Endodermal cell (in vitro differentiated cells): ENCODE results near the gene DNAJC8. TPM values are rescaled to one million over a fixed set of nuclear protein-coding genes. Genes with fewer than 3 reads are reported as not detected.

Source experiments
- DNase-seq: peaks from one replicate; pipeline ENCODE4 v3.0.0-alpha.2; 2017
- H3K27ac ChIP-seq: 2 replicates; pipeline ENCODE4 v1.5.1; 2013; ENCODE audit warnings: mild to moderate bottlenecking, low read depth, low read length, moderate library complexity
- H3K27me3 ChIP-seq: 2 replicates; pipeline ENCODE4 v1.6.1; 2013; ENCODE audit warnings: mild to moderate bottlenecking, low read length, moderate library complexity; ENCODE audit not compliant: insufficient read depth, control insufficient read depth, poor library complexity, severe bottlenecking
- H3K36me3 ChIP-seq: 2 replicates; pipeline ENCODE4 v1.7.0; 2013; ENCODE audit warnings: mild to moderate bottlenecking, low read length, moderate library complexity; ENCODE audit not compliant: control insufficient read depth, insufficient read depth
- H3K4me1 ChIP-seq: one replicate; pipeline ENCODE4 v1.7.0; 2013; ENCODE audit warnings: low read length; ENCODE audit not compliant: control insufficient read depth, insufficient read depth
- H3K4me3 ChIP-seq: 2 replicates; pipeline ENCODE4 v1.5.1; 2013; ENCODE audit warnings: mild to moderate bottlenecking, low read length, moderate library complexity
- H3K9ac ChIP-seq: 2 replicates; pipeline ENCODE4 v1.6.1; 2013; ENCODE audit warnings: mild to moderate bottlenecking, low read length, moderate library complexity; ENCODE audit not compliant: poor library complexity, severe bottlenecking; ENCODE audit errors: extremely low read depth
- H3K9me3 ChIP-seq: 2 replicates; pipeline ENCODE4 v1.6.1; 2013; ENCODE audit warnings: mild to moderate bottlenecking, low read length, moderate library complexity; ENCODE audit not compliant: control insufficient read depth
- H3K27ac Mint-ChIP-seq: 2 replicates; pipeline ENCODE4 v1.8.0; 2020; ENCODE audit warnings: mixed read lengths
- H3K27me3 Mint-ChIP-seq: 2 replicates; pipeline ENCODE4 v1.8.0; 2021; ENCODE audit warnings: mild to moderate bottlenecking, mixed read lengths; ENCODE audit not compliant: insufficient read depth
- H3K36me3 Mint-ChIP-seq: 2 replicates; pipeline ENCODE4 v1.8.0; 2020; ENCODE audit warnings: low read depth, mixed read lengths
- H3K4me1 Mint-ChIP-seq: 2 replicates; pipeline ENCODE4 v1.8.0; 2020; ENCODE audit warnings: mixed read lengths
- H3K4me3 Mint-ChIP-seq: 2 replicates; pipeline ENCODE4 v1.8.0; 2020; ENCODE audit warnings: mild to moderate bottlenecking, moderate library complexity, mixed read lengths
- H3K9me3 Mint-ChIP-seq: 2 replicates; pipeline ENCODE4 v1.8.0; 2020; ENCODE audit warnings: mild to moderate bottlenecking, mixed read lengths
- WGBS, 2 experiments: methylation state at CpG; one replicate each; pipeline versions ENCODE4 v1.1.5 to v1.1.7; 2013; ENCODE audit warnings: missing lambda C conversion rate in 2 of 2, mixed read lengths in 1 of 2; ENCODE audit not compliant: insufficient coverage in 1 of 2, insufficient read length in 1 of 2; 5-methylcytosine and 5-hydroxymethylcytosine counted together
- total RNA-seq, 2 donors: library from RNA; stranded (reverse); fragmentation: NEBNext Ultra II Directional in 1 of 2; extraction: Animal tissue kit (Norgen Biotek cat#: 25700) in 1 of 2; gene quantifications; 2 replicates in 1 of 2; 3 replicates in 1 of 2; pipeline ENCODE4 v1.2.1, GENCODE V29; 2021
- TF ChIP-seq, protein P1 (sequence below): fragments of 200-600 bp; sonication (generic); conservative IDR thresholded peaks from 2 replicates; pipeline ENCODE4 v1.5.0; 2021; ENCODE audit warnings: antibody characterized with exemption, mild to moderate bottlenecking

Gene DNAJC8
- total RNA-seq, 2 donors from 2014 or later = 122 to 144 TPM

DNA sequence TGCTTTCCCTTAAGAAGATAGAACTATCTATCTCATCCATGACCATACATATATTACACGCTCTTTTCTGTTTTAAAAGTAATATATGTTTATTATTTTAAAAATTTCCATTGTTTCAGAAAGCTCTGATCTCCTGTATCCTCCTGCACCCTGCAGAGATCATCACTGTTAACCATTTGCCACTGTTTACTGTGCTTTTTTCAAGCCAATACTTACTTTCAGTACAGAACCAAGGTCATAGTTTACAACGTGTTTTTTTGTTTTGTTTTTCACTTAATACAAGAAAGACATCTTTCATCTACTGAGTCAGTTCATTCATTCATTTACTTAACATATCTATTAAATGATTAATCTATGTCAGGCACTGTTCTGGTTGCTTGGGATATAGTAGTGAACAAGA lies 36.7 kb upstream of the DNAJC8 start:
- H3K9ac ChIP-seq = no peak overlapping the region
- Mint-ChIP-seq H3K9me3 (no peaks in the 10 kb centered on the region), H3K27me3 (no peaks in the 10 kb centered on the region), H3K4me1 (peaks cover 42% of the 10 kb centered on the region), H3K36me3 (peaks cover 25% of the 10 kb centered on the region), H3K4me3 (no peak overlapping the region), H3K27ac (no peak overlapping the region)
- no peaks in the 10 kb centered on the region for H3K9me3 ChIP-seq
- TF ChIP-seq, protein P1, sequence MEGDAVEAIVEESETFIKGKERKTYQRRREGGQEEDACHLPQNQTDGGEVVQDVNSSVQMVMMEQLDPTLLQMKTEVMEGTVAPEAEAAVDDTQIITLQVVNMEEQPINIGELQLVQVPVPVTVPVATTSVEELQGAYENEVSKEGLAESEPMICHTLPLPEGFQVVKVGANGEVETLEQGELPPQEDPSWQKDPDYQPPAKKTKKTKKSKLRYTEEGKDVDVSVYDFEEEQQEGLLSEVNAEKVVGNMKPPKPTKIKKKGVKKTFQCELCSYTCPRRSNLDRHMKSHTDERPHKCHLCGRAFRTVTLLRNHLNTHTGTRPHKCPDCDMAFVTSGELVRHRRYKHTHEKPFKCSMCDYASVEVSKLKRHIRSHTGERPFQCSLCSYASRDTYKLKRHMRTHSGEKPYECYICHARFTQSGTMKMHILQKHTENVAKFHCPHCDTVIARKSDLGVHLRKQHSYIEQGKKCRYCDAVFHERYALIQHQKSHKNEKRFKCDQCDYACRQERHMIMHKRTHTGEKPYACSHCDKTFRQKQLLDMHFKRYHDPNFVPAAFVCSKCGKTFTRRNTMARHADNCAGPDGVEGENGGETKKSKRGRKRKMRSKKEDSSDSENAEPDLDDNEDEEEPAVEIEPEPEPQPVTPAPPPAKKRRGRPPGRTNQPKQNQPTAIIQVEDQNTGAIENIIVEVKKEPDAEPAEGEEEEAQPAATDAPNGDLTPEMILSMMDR = no peak
- no peak for DNase-seq
- H3K36me3 ChIP-seq = peaks cover 40% of the 10 kb centered on the region
- no peaks in the 10 kb centered on the region for H3K27me3 ChIP-seq
- WGBS, 2 experiments = 89% methylated on average over 1 of the region's 2 CpGs; no CpG with 5 or more reads in 1 of the 2 experiments
- H3K4me1 ChIP-seq = peaks cover 15% of the 10 kb centered on the region
- H3K4me3 ChIP-seq = no peak overlapping the region
- H3K27ac ChIP-seq = no peak overlapping the region

DNA sequence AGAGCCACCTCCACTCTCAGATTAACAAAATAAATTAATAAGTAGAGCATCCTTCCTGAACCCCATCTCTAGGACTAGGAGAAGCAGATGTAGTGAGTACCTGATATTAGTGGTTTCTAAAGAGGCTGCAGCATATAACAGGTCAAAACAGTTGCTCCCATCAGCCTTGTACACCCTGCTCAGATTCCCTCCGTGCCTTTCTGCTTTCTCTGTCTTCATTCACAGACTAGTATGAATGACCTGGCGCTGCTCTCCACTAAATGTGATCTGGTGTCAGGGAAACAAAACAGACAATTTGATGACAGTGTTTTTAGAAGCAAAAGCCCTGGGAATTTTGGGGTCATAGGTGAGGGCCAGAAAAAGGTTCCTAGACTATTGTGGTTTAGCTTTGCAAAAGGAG lies 34.8 kb upstream of the DNAJC8 start:
- H3K36me3 Mint-ChIP-seq = peaks cover 13% of the 10 kb centered on the region
- Histone ChIP-seq H3K4me3 (no peak overlapping the region), H3K4me1 (peaks cover 15% of the 10 kb centered on the region), H3K9ac (no peak overlapping the region), H3K9me3 (no peaks in the 10 kb centered on the region), H3K27ac (no peak overlapping the region), H3K36me3 (peaks cover 22% of the 10 kb centered on the region), H3K27me3 (no peaks in the 10 kb centered on the region)
- no peak for DNase-seq
- H3K4me3 Mint-ChIP-seq = no peak overlapping the region
- H3K27ac Mint-ChIP-seq = no peak overlapping the region
- 90 to 96% methylated on average over 2 of the region's 2 CpGs for WGBS, 2 experiments
- no peaks in the 10 kb centered on the region for H3K27me3 Mint-ChIP-seq
- H3K9me3 Mint-ChIP-seq = no peaks in the 10 kb centered on the region
- peaks cover 49% of the 10 kb centered on the region for H3K4me1 Mint-ChIP-seq
- TF ChIP-seq, protein P1 = no peak

DNA sequence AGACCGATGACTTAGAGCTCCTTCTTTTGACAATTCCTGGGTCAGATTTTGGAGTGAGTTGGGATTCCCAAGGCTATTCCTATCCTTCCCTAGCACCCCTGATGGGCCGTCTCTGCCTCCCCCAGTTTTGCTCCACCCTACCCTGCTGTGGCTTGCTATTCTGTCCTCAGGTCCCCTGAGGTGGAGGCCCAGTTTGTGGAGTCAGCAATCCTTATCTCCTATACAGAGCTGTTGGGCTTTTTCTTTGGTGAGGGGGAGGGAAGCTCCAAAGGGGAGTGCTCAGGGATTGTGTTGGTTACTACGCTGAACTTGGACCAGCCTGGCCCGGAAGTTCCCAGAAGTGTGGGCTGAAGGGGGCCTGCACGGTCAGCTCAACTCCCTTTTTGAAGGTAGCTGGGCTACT lies 34.1 kb upstream of the DNAJC8 start:
- Histone ChIP-seq H3K36me3 (peaks cover 15% of the 10 kb centered on the region), H3K27ac (no peak overlapping the region), H3K9ac (no peak overlapping the region), H3K9me3 (no peaks in the 10 kb centered on the region), H3K4me3 (no peak overlapping the region), H3K4me1 (peaks cover 15% of the 10 kb centered on the region), H3K27me3 (no peaks in the 10 kb centered on the region)
- Mint-ChIP-seq H3K4me1 (peaks cover 49% of the 10 kb centered on the region), H3K9me3 (no peaks in the 10 kb centered on the region), H3K27ac (peak overlapping the region; percentile 59), H3K4me3 (peak overlapping the region; percentile 12), H3K36me3 (peaks cover 10% of the 10 kb centered on the region), H3K27me3 (no peaks in the 10 kb centered on the region)
- TF ChIP-seq, protein P1 = no peak
- DNase-seq = peak; percentile 86
- 14 to 45% methylated on average over 1 to 5 of the region's 5 CpGs for WGBS, 2 experiments
